NCI-H2171 treated with DMSO at 0.1 percent for 48 hours (cell line): ENCODE data around the gene CCDC27.
A peak's percentile ranks its signal among the peaks of the same experiment; 100 is the strongest.
"Not testable (repeated sequence)": the region's sequence is repeated elsewhere in the genome, so short reads cannot be mapped to it uniquely, and the experiment has no call there.

ENCODE experiments used
- DNase-seq: peaks from one replicate; lab custom pipeline; 2025; lab: John Stamatoyannopoulos, UW

Gene CCDC27

DNA sequence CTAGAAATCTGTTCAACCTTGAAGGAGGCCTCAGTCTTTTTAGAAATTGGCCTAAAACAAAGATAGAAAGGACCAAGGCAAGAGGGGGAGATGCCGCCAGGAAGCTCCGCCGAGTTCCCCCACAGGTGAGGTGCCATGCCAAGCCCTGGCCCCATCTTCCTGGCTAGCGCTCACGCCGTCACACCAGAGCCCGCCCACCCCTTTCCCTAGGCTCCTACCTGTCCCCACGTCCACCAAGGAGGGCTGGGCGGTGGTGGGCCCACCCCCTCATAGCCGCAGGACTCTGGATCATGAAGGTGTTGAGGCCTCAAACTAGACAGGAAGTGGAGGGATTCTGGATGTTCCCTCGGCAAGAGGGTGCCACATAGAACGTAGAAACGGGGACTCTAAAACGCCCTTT is 15.5 kb upstream of the CCDC27 start:
- no peak for DNase-seq

DNA sequence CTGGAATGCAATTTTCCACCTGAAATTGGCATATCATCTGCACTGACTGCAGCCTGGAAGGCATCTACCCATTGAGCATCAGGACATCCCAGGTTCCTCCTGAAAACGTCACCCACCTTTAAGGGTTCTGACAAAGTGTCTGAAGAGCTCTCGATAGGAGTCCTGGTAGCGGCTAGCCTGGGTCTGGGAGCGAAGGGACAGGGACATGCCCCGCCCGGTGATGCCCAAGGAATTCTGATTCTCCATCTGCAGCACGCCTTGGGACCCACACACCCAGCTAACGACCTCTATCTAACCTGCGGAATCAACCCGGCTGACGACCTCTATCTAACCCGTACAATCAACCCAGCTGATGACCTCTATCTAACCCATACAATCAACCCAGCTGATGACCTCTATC is 13.3 kb upstream of the CCDC27 start:
- no peak for DNase-seq

- no peak for DNase-seq
Measured at GRCh38 chr1:3740042-3740441, 12.2 kb upstream of the CCDC27 start.

GRCh38 chr1:3740752-3741151 is 11.5 kb upstream of the CCDC27 start:
- no peak for DNase-seq

DNA sequence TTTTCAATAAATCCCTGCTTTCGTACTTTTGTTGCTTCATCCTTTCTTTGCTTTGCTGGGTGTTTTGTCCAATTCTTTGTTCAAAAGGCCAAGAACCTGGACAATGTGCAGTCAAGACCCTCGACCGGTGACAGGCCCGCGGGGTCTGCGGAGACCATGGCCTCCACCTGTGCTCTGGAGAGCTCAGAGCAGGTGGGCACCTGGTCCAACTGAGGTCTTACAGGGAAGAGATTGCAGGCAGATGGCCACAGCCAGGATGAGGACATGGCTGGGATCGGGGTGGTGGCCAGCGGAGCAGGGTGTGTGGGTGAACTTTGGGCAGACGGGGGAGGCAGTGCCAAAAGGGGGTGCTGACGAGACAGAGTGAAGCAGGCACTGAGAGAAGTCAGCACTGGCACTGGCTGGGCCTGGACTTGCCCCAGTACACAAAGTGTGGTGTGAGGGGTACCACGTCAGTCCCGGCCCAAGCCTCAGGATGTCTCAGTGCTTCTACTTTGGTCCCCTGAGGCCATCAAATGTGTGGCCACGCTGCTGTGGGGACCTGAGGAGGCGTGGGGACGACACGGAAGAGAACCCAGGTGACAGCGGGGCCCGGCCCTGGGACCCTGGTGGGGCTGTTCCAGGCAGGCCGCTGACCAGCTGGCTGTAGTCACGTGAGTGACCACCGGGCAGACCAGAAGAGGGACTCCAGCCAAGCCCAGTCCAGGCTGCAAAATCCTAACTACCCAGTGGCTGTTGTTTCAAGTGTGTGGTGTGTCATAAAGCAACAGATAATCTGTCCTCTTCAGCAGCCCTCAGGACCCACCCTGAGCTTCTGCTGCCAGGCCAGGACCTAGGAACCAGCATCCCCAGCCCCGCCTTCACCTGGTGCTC is 10.4 kb upstream of the CCDC27 start:
- no peak for DNase-seq

GRCh38 chr1:3742439-3743298 is 9.6 kb upstream of the CCDC27 start:
- no peak for DNase-seq

DNA sequence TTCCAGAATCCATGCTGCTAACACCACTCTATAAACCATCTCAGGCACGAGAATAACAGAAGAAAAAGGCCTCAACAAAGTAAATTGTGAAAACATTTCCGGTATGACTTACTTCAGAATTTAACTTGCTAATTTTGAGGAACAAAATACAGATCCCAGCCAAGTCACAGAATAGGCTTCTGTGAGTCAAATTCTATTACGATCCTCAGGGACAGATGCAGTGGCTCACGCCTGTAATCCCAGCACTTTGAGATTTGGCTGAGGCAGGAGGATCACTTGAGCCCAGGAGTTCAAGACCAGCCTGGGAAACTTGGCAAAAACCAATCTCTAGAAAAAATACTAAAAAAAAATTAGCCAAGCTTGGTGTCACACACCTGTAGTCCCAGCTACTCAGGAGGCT is 8.8 kb upstream of the CCDC27 start:
- no peak for DNase-seq

GRCh38 chr1:3743826-3744225 is 8.4 kb upstream of the CCDC27 start:
- DNase-seq = no peak

GRCh38 chr1:3744646-3745045 is 7.6 kb upstream of the CCDC27 start:
- DNase-seq = no peak

DNA sequence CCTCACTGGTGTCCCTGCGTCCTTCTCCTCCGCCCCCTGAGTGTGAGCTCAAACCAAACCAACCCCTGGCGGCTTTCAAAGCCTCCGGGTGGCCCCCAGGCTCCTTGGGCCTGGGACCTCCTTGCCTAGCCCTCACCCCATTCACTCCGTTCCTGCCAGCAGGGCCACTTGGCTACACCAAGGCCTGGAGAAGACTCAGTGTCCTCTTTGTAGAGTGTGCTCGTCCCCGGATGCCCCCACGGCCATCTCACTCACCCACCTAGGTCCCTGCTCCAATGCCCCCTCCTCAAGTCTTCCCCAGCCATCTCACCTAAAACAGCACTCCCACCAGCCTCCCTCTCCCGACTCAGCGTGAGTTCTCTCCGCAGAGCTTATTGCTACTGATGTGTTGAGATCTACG is 7.2 kb upstream of the CCDC27 start:
- DNase-seq = no peak

DNA sequence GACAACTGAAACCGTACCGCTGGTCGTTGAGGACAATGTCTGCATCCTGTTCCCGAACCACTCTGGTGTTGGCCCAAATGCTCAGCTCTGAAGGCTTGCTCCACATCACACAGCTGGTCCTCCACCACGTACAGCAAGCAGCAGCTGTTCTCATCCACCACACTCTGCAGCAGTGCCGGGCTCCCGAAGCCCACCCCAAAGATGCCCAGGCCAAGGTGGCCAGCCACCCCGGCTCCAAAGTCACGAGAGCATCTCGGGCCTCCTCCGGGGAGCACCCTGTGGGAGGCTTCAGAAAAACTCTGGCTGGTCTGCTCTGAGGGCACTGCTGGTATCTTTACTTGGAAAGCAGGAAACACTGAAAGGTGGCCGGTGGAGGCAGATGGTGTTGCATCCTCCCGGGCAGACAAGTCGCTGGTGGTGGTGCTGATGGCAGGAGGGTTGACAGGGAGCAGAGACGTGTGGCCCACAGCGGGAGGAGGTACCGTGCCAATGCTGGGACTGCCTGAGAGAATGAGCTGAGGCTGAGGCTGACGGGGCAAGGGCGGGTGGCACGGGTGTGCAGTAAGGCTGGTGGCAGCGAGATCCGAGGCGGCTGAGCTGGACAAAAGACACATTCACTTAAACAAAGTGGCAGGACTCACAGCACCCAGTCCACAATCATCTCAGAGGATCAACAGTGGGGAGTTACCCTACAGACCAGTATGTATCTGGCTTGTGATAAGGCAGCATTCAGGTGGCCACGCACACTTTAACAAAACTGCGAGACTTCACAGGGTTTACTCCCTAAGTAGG is 6.5 kb upstream of the CCDC27 start:
- no peak for DNase-seq

GRCh38 chr1:3746389-3746829 is 5.8 kb upstream of the CCDC27 start:
- no peak for DNase-seq

DNA sequence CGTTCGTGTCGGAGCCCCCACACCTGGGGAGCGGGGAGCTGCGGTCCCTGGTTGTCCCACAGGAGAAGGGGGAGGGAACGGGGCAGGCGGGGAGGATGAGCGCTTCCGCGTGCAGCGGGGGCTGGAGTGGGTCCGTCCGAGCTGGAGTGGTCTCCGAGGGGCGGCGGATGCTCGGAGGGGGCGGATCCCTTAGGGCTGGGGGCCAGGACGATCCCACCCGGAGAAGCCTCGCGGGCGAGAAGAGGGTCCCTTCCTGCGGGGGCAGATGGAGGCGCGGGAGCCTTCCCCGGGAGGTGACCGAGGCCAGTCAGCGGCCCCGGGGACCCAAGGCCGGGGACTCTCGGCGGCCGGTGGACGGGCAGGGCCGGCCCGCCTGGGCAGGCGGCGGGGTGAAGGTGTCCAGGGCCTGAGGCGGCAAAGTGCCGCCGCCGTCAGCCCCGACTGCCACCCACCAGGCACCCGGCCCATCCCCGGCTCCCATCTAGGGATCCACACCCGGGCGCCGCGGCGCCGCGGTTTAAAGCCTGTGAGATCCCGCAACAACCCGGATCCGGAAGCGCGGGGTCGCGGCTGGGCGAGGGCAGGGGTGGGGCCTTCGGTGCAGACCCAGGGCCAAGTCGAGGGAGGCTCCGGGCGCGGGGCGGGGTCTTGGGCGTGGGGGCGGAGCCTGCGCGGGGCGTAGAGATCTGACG is 5.3 kb upstream of the CCDC27 start:
- peak; percentile 86 for DNase-seq

- DNase-seq = no peak
Measured at GRCh38 chr1:3747522-3747848, 4.8 kb upstream of the CCDC27 start.

DNA sequence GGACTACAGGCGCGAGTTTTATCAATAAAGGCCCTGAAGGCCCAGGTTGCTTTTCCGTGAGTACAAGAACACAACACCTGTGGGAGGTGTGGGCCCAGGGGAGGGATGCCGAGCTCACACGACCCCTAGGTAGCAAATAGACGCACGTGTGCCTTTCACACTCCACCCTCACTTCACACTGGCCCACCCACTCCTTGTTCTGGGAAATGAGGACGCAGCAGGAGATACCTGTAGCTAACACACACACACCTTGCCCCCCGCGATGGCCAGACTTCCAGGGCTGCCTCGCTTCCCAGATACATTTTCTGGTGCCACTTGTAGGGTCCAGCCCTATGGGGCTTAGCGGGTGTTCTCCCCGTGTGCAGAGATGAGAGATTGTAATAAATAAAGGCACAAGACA is 4.3 kb upstream of the CCDC27 start:
- no peak for DNase-seq

DNA sequence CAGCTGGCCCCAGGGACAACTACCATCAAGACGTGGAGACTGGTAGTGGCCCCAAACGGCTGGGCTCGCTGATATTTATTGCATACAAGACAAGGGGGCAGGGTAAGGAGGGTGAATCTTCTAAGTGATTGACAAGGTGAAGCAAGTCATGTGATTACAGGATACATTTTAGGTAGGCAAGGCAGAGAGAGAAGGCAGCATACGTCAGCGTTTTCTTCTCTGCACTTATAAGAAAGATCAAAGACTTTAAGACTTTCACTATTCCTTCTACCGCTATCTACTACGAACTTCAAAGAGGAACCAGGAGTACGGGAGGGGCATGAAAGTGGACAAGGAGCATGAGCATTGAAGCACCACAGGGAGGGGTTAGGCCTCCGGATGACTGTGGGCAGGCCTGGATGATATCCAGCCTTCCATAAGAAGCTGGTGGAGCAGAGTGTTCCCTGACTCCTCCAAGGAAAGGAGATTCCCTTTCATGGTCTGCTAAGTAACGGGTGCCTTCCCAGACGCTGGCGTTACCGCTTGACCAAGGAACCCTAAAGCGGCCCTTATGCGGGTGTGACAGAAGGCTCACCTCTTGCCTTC is 3.8 kb upstream of the CCDC27 start:
- not testable (repeated sequence) for DNase-seq

DNA sequence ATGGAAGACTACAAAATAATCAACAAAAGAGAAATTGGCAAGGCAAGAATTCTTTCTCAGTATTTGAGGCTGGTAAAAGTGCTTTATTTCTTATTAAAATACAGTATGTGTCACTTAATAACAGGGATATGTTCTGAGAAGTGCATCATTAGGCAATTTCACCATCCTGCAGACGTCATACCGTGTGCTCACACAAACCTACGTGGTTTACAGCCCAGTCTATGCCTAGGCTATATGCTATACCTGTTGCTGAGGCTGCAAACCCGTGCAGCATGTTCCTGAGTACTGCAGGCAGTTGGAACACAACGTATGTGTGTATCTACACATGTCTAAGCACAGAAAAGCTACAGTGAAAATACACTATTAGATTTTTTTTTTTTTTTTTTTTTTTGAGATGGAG is 2.7 kb upstream of the CCDC27 start:
- DNase-seq = no peak

DNA sequence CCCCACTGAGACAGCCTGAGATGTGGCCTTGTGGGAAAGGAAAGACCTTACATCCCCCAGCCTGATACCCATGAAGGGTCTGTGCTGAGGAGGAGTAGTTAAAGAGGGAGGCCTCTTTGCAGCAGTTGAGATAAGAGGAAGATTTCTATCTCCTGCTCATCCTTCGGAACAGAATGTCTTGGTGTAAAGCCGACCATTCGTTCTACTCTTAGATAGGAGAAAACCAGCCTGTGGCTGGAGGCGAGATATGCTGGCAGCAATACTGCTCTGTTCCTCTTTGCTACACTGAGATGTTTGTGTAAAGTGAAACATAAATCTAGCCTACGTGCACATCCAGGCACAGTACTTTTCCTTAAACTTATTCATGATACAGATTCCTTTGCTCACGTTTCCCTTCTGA is 1.5 kb upstream of the CCDC27 start:
- no peak for DNase-seq

- DNase-seq = no peak
Measured at GRCh38 chr1:3753656-3754454, 1.6 kb downstream of the CCDC27 start.

GRCh38 chr1:3756394-3756793 is 4.1 kb downstream of the CCDC27 start:
- DNase-seq = no peak

GRCh38 chr1:3759164-3759563 is 6.9 kb downstream of the CCDC27 start:
- no peak for DNase-seq
